ENCODE results near the gene GPR152. TPM values are rescaled to one million over a fixed set of nuclear protein-coding genes. Genes with fewer than 3 reads are reported as not detected.

GPR152 gene
- total RNA-seq, 1 experiment from 2014 or later = not detected

DNA sequence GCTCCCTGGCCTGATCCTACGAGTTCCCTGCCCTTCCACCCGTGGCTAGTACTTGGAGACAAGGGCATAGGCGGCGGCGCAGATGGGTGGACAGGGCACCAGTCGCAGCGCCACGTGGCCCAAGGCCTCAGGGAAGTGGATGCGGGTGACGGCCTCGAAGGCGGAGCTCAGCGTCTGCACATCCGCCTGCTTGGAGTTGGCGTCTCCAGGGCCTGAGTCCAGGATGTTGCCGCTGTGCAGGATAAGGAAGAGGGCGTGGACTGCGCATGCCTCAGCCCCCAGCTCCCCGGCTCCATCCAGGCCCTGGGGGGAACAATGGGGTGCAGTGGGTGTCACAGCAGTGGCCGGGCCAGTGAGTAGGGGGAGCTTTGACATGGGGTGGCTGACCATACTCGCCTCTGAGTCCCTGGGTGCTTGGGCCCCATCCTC lies 46.0 kb upstream of the GPR152 start:
- peaks cover 71% of the 10 kb centered on the region for H3K36me3 Mint-ChIP-seq (ENCODE audit: insufficient read depth, unreplicated experiment)
- H3K9me3 ChIP-seq = no peaks in the 10 kb centered on the region
- no peak overlapping the region for H3K4me3 ChIP-seq (ENCODE audit: low read depth, low read length)
- no TSS peak for BruUV-seq (replicated peaks)
- TF ChIP-seq, protein P1, sequence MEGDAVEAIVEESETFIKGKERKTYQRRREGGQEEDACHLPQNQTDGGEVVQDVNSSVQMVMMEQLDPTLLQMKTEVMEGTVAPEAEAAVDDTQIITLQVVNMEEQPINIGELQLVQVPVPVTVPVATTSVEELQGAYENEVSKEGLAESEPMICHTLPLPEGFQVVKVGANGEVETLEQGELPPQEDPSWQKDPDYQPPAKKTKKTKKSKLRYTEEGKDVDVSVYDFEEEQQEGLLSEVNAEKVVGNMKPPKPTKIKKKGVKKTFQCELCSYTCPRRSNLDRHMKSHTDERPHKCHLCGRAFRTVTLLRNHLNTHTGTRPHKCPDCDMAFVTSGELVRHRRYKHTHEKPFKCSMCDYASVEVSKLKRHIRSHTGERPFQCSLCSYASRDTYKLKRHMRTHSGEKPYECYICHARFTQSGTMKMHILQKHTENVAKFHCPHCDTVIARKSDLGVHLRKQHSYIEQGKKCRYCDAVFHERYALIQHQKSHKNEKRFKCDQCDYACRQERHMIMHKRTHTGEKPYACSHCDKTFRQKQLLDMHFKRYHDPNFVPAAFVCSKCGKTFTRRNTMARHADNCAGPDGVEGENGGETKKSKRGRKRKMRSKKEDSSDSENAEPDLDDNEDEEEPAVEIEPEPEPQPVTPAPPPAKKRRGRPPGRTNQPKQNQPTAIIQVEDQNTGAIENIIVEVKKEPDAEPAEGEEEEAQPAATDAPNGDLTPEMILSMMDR (IDR thresholded peaks at IDR 0.05; ENCODE audit: insufficient read depth in 1 of 2, low read depth in 1 of 2, low read length in 1 of 2, severe bottlenecking in 1 of 2, unreplicated experiment in 1 of 2) = no peak
- ChIA-PET CTCF (interaction anchor here (0.6 kb wide), 1 partner anchor 338 kb away, joined by 3 read pairs; no protein-coding TSS in a partner anchor), POLR2A (interaction anchor here (0.5 kb wide), 1 partner anchor 71 kb away, joined by 8 read pairs; no protein-coding TSS in a partner anchor)
- peaks cover 4% of the 10 kb centered on the region; the same call in 1 of the 2 replicates for H3K36me3 ChIP-seq (ENCODE audit: control insufficient read depth, insufficient read depth, low read length)
- no peaks in the 10 kb centered on the region; the same call in 1 of the 2 replicates for H3K4me1 ChIP-seq
- DNase-seq = no peak
- intact Hi-C loops (cut with micrococcal nuclease; ENCODE audit: unreplicated experiment) = no loop called here
- no peaks in the 10 kb centered on the region for H3K27me3 ChIP-seq (replicated peaks; ENCODE audit: control insufficient read depth, insufficient read depth, low read length)
- H3K9me3 Mint-ChIP-seq (ENCODE audit: unreplicated experiment) = no peaks in the 10 kb centered on the region
- no peaks in the 10 kb centered on the region for H3K27me3 Mint-ChIP-seq (ENCODE audit: insufficient read depth, unreplicated experiment)
- H3K27ac Mint-ChIP-seq (ENCODE audit: unreplicated experiment) = no peak overlapping the region
- H3K4me3 Mint-ChIP-seq (ENCODE audit: unreplicated experiment) = no peak overlapping the region
- H3K4me1 Mint-ChIP-seq (ENCODE audit: low read depth, unreplicated experiment) = peaks cover 7% of the 10 kb centered on the region

DNA sequence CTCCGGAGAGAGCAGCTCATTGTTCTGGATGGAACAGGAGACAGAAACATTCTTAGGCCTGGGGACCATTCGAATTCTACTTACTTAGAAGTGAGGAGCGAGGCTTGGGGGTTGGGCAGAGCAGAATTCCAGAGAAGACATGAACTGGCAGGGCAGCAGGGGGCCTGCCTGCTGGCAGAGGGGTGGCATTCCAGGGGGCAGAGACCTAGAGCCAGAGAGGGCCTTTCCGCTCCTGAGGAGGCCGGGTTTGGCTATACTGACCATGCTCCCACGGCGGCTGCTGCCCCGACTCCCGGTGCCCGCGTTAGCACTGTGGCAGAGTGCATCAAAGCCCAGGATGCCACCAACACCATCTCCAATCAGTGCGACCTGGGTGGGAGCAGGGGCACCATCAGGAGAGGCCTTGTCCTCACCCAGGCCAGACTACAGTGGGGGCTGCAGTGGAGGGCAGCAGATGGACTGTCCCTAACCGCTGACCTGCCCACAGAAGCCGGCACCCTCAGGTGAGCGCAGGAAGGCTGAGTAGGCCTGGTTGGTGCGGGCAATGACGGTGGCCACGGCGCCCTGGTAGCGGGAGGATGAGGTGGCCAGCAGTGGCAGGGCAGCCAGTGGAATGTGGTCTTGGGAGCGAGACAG lies 45.2 kb upstream of the GPR152 start:
- H3K36me3 ChIP-seq (ENCODE audit: control insufficient read depth, insufficient read depth, low read length) = peaks cover 4% of the 10 kb centered on the region; the same call in 1 of the 2 replicates
- BruUV-seq (replicated peaks) = no TSS peak
- intact Hi-C loops (cut with micrococcal nuclease; ENCODE audit: unreplicated experiment) = no loop called here
- Mint-ChIP-seq H3K27me3 (ENCODE audit: insufficient read depth, unreplicated experiment) (no peaks in the 10 kb centered on the region), H3K36me3 (ENCODE audit: insufficient read depth, unreplicated experiment) (peaks cover 75% of the 10 kb centered on the region), H3K4me1 (ENCODE audit: low read depth, unreplicated experiment) (peaks cover 3% of the 10 kb centered on the region), H3K4me3 (ENCODE audit: unreplicated experiment) (no peak overlapping the region), H3K9me3 (ENCODE audit: unreplicated experiment) (no peaks in the 10 kb centered on the region), H3K27ac (ENCODE audit: unreplicated experiment) (peak overlapping the region; percentile 71)
- H3K27me3 ChIP-seq (replicated peaks; ENCODE audit: control insufficient read depth, insufficient read depth, low read length) = no peaks in the 10 kb centered on the region
- H3K4me1 ChIP-seq = no peaks in the 10 kb centered on the region
- no peak for DNase-seq
- POLR2A ChIA-PET = no interaction called here
- no peaks in the 10 kb centered on the region for H3K9me3 ChIP-seq
- CTCF ChIA-PET = interaction anchor here (0.6 kb wide), 1 partner anchor 337 kb away, joined by 3 read pairs; no protein-coding TSS in a partner anchor
- TF ChIP-seq, protein P1 (IDR thresholded peaks at IDR 0.05; ENCODE audit: insufficient read depth in 1 of 2, low read depth in 1 of 2, low read length in 1 of 2, severe bottlenecking in 1 of 2, unreplicated experiment in 1 of 2) = no peak
- H3K4me3 ChIP-seq (ENCODE audit: low read depth, low read length) = no peak overlapping the region

DNA sequence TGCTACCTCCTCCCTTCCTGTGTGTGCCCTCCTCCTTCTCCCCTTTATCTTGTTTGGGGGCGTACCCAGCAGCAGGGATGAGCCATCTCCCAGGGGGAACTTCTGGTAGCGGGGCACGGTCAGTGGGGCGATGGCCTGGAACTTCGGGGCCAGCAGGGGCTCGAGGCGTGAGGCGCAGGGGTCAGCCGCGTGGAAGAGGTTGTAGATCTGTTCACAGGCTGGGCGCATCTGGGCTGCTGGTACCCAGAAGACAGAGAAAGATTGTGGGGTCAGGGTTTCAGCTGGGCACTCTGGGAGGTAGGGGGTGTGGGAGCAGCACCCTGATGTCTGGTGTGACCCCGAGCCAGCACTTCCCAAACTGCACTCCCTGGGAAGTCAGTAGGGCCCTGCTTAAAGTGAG lies 43.6 kb upstream of the GPR152 start:
- H3K36me3 ChIP-seq (ENCODE audit: control insufficient read depth, insufficient read depth, low read length) = peaks cover 6% of the 10 kb centered on the region
- TF ChIP-seq, protein P1 (IDR thresholded peaks at IDR 0.05; ENCODE audit: insufficient read depth in 1 of 2, low read depth in 1 of 2, low read length in 1 of 2, severe bottlenecking in 1 of 2, unreplicated experiment in 1 of 2) = no peak
- intact Hi-C loops (cut with micrococcal nuclease; ENCODE audit: unreplicated experiment) = no loop called here
- CTCF ChIA-PET = no interaction called here
- H3K4me1 ChIP-seq = 0 out of 2 replicates have a peak, but pooled peaks cover 5% of the 10 kb centered on the region
- Mint-ChIP-seq H3K27me3 (ENCODE audit: insufficient read depth, unreplicated experiment) (no peaks in the 10 kb centered on the region), H3K27ac (ENCODE audit: unreplicated experiment) (no peak overlapping the region), H3K9me3 (ENCODE audit: unreplicated experiment) (no peaks in the 10 kb centered on the region), H3K36me3 (ENCODE audit: insufficient read depth, unreplicated experiment) (peaks cover 81% of the 10 kb centered on the region), H3K4me1 (ENCODE audit: low read depth, unreplicated experiment) (no peaks in the 10 kb centered on the region), H3K4me3 (ENCODE audit: unreplicated experiment) (no peak overlapping the region)
- no peak for DNase-seq
- H3K27me3 ChIP-seq (replicated peaks; ENCODE audit: control insufficient read depth, insufficient read depth, low read length) = no peaks in the 10 kb centered on the region
- no peak overlapping the region for H3K4me3 ChIP-seq (ENCODE audit: low read depth, low read length)
- no peaks in the 10 kb centered on the region for H3K9me3 ChIP-seq
- POLR2A ChIA-PET = no interaction called here
- no TSS peak for BruUV-seq (replicated peaks)

Measured in Caco-2 (cell line).